SK-N-SH (cell line): ENCODE data around the gene FLRT1. TPM values are rescaled to one million over a fixed set of nuclear protein-coding genes. Genes with fewer than 3 reads are reported as not detected.

Experiments
- CTCF ChIA-PET: fragments of 300-600, 350-600 bp; formaldehyde crosslinking; extraction: SDS; loops from one replicate; lab custom pipeline; 2021; lab: Yijun Ruan, JAX
- POLR2A ChIA-PET: fragments of 350-600 bp; sonication (Branson Sonifier 250); formaldehyde crosslinking; extraction: SDS; loops from one replicate; lab custom pipeline; 2020; ENCODE audit warnings: antibody characterized with exemption, inconsistent platforms; lab: Yijun Ruan, JAX
- DNase-seq: peaks from one replicate; pipeline ENCODE4 v3.0.0; 2012
- H2AFZ ChIP-seq: fragments of 200-600 bp; sonication (generic); 2 replicates; pipeline ENCODE4 v1.8.1; 2016; ENCODE audit warnings: antibody characterized with exemption, mild to moderate bottlenecking, low read depth
- H3F3A ChIP-seq: fragments of 200-600 bp; sonication (generic); replicated peaks from 2 replicates; pipeline ENCODE3; 2016; ENCODE audit warnings: antibody characterized with exemption, mild to moderate bottlenecking; ENCODE audit not compliant: insufficient read depth
- H3K27ac ChIP-seq, 2 experiments: fragments of 200-500 bp in 1 of 2; fragments of 200-600 bp in 1 of 2; sonication (Bioruptor generic) in 1 of 2; sonication (generic), shearing (Covaris generic) in 1 of 2; 2 replicates each; pipeline versions ENCODE4 v1.5.1 to v1.6.1; 2014 to 2016; ENCODE audit warnings: low read depth in 2 of 2, inconsistent platforms in 1 of 2, low read length in 1 of 2, mild to moderate bottlenecking in 1 of 2, mixed read lengths in 1 of 2
- H3K27me3 ChIP-seq: fragments of 200-600 bp; sonication (generic), shearing (Covaris generic); 2 replicates; pipeline ENCODE4 v1.6.1; 2016; ENCODE audit warnings: mixed run types; ENCODE audit not compliant: insufficient read depth
- H3K36me3 ChIP-seq, 2 experiments: fragments of 200-500 bp in 1 of 2; fragments of 200-600 bp in 1 of 2; sonication (Bioruptor generic) in 1 of 2; sonication (generic) in 1 of 2; replicated peaks in 1 of 2; 2 replicates each; pipeline versions ENCODE3 to v1.5.1; 2014 to 2016; ENCODE audit warnings: low read length in 1 of 2, mild to moderate bottlenecking in 1 of 2; ENCODE audit not compliant: insufficient read depth in 2 of 2, control insufficient read depth in 1 of 2
- H3K4me1 ChIP-seq, 2 experiments: fragments of 200-500 bp in 1 of 2; fragments of 200-600 bp in 1 of 2; sonication (Bioruptor generic) in 1 of 2; sonication (generic), shearing (Covaris generic) in 1 of 2; 2 replicates each; pipeline versions ENCODE4 v1.5.1 to v1.6.1; 2014 to 2016; ENCODE audit warnings: low read depth in 1 of 2, low read length in 1 of 2, mixed run types in 1 of 2; ENCODE audit not compliant: insufficient read depth in 2 of 2, control insufficient read depth in 1 of 2
- H3K4me2 ChIP-seq: fragments of 200-600 bp; sonication (generic), shearing (Covaris generic); 2 replicates; pipeline ENCODE4 v1.6.1; 2017; ENCODE audit warnings: mixed run types
- H3K4me3 ChIP-seq, 2 experiments: fragments of 200-500 bp in 1 of 2; fragments of 200-600 bp in 1 of 2; sonication (Bioruptor generic) in 1 of 2; sonication (generic), shearing (Covaris generic) in 1 of 2; 2 replicates each; pipeline versions ENCODE4 v1.5.1 to v1.8.1; 2014 to 2016; ENCODE audit warnings: low read depth in 2 of 2, inconsistent platforms in 1 of 2, low read length in 1 of 2, mild to moderate bottlenecking in 1 of 2, mixed read lengths in 1 of 2, moderate library complexity in 1 of 2
- H3K79me2 ChIP-seq: fragments of 200-600 bp; sonication (generic); 2 replicates; pipeline ENCODE4 v1.8.1; 2017; ENCODE audit warnings: mild to moderate bottlenecking; ENCODE audit not compliant: insufficient read depth
- H3K9ac ChIP-seq: fragments of 200-600 bp; sonication (generic); 2 replicates; pipeline ENCODE4 v1.6.1; 2017; ENCODE audit warnings: mixed run types
- H3K9me2 ChIP-seq: fragments of 200-600 bp; sonication (generic); 2 replicates; pipeline ENCODE4 v1.6.1; 2017; ENCODE audit warnings: mixed run types
- H3K9me3 ChIP-seq: fragments of 200-600 bp; sonication (generic); 2 replicates; pipeline ENCODE4 v1.6.1; 2017; ENCODE audit warnings: mixed run types, mild to moderate bottlenecking, moderate library complexity
- H4K20me1 ChIP-seq: fragments of 200-600 bp; sonication (generic); 2 replicates; pipeline ENCODE4 v1.6.1; 2017; ENCODE audit warnings: mild to moderate bottlenecking, mixed run types; ENCODE audit not compliant: insufficient read depth
- EZH2phosphoT487 ChIP-seq: fragments of 200-600 bp; sonication (generic); IDR thresholded peaks from 2 replicates; pipeline ENCODE4 v1.6.1; 2017; ENCODE audit warnings: low read depth, mixed run types, mild to moderate bottlenecking, antibody characterized with exemption, moderate library complexity, borderline replicate concordance
- JUND ChIP-seq: IDR thresholded peaks from 2 replicates; pipeline ENCODE4 v1.4.0; 2012
- POLR2AphosphoS5 ChIP-seq: IDR thresholded peaks from 2 replicates; pipeline ENCODE4 v1.6.1; 2012; ENCODE audit warnings: low read depth, low read length
- SIN3A ChIP-seq: IDR thresholded peaks from 2 replicates; pipeline ENCODE4 v1.6.1; 2012; ENCODE audit warnings: low read depth, mild to moderate bottlenecking, low read length, moderate library complexity, borderline replicate concordance
- YY1 ChIP-seq: IDR thresholded peaks from 2 replicates; pipeline ENCODE4 v1.4.0; 2012; ENCODE audit warnings: low read depth, mild to moderate bottlenecking
- WGBS: methylation state at CpG from one replicate; pipeline ENCODE4 v1.1.6; 2017; ENCODE audit warnings: low lambda C conversion rate; 5-methylcytosine and 5-hydroxymethylcytosine counted together
- polyA plus RNA-seq, 3 experiments: library from polyadenylated mRNA; depleted of rRNA; stranded (reverse); fragments of >200 nt; gene quantifications; 2 replicates each; pipeline ENCODE4 v1.2.3, GENCODE V29; 2012
- TF ChIP-seq, protein P1 (sequence below): fragments of 150-350 bp; IDR thresholded peaks from 2 replicates; pipeline ENCODE4 v1.6.1; 2016; ENCODE audit warnings: mild to moderate bottlenecking, low read depth, low read length
- TF ChIP-seq, protein P2 (sequence below): IDR thresholded peaks from 2 replicates; pipeline ENCODE4 v1.4.0; 2012; ENCODE audit warnings: low read depth

The FLRT1 gene
- polyA plus RNA-seq, 1 of the 3 experiments (the other 2 are of a cell fraction), result 0.03 TPM

DNA sequence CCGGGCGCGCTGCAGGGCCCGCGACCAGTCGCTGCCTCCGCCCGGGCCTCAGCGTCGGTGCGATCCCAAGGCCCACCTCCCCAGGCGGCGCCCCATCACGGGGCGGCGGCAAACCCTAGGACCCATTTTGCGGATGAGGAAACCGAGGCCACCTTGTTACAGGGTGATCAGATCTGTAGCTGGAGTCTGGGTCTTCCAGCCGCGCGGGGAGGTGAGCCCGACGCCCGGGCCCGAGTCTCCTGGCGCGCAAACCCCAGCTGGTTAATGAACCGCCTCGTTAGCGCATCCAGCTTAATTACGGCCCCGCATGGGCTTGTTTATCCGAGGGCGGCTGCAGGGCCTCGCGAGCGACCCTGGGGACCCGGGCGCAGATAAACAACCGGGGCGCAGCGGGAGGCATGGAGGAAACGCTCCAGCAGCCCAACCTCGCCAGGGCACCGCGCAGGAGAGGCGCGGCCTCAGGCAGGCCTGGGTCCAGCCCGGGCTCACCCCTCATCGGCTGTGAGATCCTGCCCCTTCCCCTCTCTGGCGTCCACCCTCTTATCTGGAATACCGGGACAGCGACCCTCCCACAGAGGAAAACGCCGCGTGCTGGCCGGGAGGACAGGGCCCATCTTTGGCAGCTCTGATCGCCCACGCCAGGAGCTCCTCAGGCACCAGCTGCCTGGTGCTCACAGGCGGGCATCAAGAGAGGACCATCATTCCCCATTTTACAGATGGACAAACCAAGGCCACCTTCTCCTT lies 34.8 kb upstream of the FLRT1 start:
- no peak for DNase-seq
- POLR2A ChIA-PET, result interaction anchor here (0.7 to 1.6 kb wide), 2 partner anchors 9 to 26 kb away, joined by 3 to 4 read pairs; partner anchors contain the start of gene COX8A
- Histone ChIP-seq H3K79me2 (no peaks in the 10 kb centered on the region), H3K36me3 (peaks cover 0 to 43% of the 10 kb centered on the region in 2 experiments), H3K4me3 (no peak overlapping the region), H3K9me2 (no peaks in the 10 kb centered on the region), H3K4me2 (no peak overlapping the region), H4K20me1 (peaks cover 17% of the 10 kb centered on the region), H3K27me3 (no peaks in the 10 kb centered on the region), H3K27ac (no peak overlapping the region), H2AFZ (no peak overlapping the region), H3K9me3 (no peaks in the 10 kb centered on the region), H3K4me1 (peaks cover 0 to 2% of the 10 kb centered on the region in 2 experiments; a peak in 1 of 4 replicates), H3K9ac (no peak overlapping the region), H3F3A (no peaks in the 10 kb centered on the region)
- 96% methylated on average over 41 of the region's 60 CpGs for WGBS
- CTCF ChIA-PET, result interaction anchor here (0.8 to 1.9 kb wide), 3 partner anchors 12 to 151 kb away, joined by 3 to 8 read pairs (median 4); no protein-coding TSS in a partner anchor
- TF ChIP-seq SIN3A (no peak), EZH2phosphoT487 (no peak)

DNA sequence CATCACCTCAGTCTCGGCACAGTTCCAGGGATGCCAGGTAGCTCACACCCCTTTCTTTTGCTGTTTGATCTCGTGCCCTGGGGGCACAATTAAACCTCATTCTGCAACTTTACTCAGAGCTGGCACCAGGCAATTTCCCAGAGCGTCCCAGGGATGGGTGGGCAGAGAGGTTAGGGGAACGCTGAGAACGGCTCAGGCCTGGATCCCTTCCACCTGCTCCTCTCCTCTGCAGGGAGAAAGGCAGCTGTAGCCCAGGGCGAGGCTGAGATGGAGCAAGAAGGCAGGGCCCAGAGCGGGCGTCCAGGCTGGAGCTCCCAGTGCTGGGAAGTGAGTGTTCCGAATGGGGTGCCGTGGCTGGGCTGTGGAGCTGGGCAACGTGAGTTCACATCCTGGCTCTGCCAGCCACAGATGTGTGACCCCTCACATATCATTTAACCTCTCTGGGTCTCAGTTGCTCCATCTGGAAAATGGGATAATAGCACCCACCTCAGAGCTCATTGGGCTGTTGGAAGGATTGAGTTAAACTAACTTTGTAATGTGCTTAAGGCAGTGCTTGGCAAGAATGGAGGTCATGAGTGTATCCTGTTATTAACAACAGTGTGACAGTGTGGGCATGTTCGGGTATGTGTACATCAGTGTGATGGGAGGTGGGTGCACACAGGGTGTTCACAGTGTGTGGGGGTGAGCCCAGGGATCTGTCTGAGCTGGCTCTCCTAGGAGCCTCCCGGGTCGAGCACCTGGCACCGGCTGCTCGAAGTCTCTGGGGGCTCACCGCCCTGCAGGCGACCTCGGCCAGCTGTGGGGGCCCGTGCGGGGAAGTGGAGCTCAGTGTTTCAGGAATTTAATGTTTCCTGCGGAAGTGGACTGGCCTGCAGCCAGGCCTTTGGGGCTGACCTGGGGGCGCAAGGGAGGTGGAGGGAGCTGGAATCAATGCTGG lies 34.0 kb upstream of the FLRT1 start:
- Histone ChIP-seq H3K27ac (no peak overlapping the region; a peak in 1 of 4 replicates), H3K36me3 (peaks cover 0 to 39% of the 10 kb centered on the region in 2 experiments), H3K9me2 (no peaks in the 10 kb centered on the region), H3K27me3 (no peaks in the 10 kb centered on the region), H2AFZ (no peak overlapping the region), H3K4me1 (peaks cover 0 to 2% of the 10 kb centered on the region in 2 experiments; a peak in 1 of 4 replicates), H3K79me2 (no peaks in the 10 kb centered on the region), H3K4me3 (no peak overlapping the region), H3K4me2 (no peak overlapping the region), H3K9ac (no peak overlapping the region), H3K9me3 (no peaks in the 10 kb centered on the region), H3F3A (no peaks in the 10 kb centered on the region), H4K20me1 (peaks cover 17% of the 10 kb centered on the region)
- peak; percentile 41 for DNase-seq
- TF ChIP-seq, protein P1, sequence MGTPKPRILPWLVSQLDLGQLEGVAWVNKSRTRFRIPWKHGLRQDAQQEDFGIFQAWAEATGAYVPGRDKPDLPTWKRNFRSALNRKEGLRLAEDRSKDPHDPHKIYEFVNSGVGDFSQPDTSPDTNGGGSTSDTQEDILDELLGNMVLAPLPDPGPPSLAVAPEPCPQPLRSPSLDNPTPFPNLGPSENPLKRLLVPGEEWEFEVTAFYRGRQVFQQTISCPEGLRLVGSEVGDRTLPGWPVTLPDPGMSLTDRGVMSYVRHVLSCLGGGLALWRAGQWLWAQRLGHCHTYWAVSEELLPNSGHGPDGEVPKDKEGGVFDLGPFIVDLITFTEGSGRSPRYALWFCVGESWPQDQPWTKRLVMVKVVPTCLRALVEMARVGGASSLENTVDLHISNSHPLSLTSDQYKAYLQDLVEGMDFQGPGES, result no peak
- TF ChIP-seq YY1 (no peak), JUND (no peak), POLR2AphosphoS5 (no peak)
- TF ChIP-seq, protein P2, sequence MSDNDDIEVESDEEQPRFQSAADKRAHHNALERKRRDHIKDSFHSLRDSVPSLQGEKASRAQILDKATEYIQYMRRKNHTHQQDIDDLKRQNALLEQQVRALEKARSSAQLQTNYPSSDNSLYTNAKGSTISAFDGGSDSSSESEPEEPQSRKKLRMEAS, result no peak
- WGBS, result 85% methylated on average over 15 of the region's 23 CpGs
- ChIA-PET CTCF (interaction anchor here (0.8 to 1.8 kb wide), 5 partner anchors 19 to 162 kb away, joined by 3 to 5 read pairs (median 4); no protein-coding TSS in a partner anchor), POLR2A (interaction anchor here (1.2 to 1.6 kb wide), 2 partner anchors 27 to 149 kb away, joined by 3 to 4 read pairs; partner anchors contain the start of gene COX8A)
